ENCODE results near the gene SEC23B.

Gene SEC23B

DNA sequence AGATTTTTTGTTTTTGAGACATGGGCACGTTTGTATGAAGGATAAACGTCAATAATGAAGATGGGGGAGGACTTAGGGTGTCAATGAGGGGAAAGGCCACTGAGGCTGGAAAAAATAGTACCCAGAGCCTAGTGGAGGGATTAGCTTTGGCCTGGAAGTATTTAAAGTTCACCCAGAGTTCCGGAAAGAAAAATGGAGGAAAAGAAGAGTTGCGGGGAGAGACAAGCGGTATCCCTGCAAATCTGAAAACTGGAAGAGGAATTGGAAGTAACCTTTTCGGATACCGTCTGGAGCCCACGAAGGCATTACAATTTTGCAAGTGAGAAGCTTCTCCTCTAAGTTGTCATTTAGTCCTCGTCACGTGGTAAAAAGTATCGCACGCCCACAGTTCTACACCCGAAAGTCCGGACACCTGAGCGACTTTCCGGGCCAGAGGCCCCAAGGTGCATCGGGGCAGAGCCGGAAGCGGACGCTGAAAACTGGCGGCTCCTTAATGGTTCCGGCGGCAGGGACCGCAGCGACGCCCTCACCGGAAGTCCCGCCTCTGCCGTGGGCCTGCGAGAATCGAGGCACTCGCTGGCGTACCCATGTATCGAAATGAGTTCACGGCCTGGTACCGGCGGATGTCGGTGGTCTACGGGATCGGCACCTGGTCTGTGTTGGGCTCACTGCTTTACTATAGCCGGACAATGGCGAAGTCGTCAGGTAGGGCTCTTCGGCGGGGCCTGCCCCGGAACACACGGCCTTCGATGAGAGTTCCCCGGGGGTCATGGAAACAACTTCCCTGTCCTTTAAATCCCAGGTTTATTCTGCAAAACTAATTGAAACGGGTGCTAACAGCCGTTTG lies 59.4 kb downstream of the SEC23B start, which contains the start of gene SMIM26:
TSS of gene SMIM26 (plus strand) at position 541 of the 847 bp plus-strand sequence. CDS start at position 588, 47 bp downstream.
- peaks cover 0 to 16% (median 14%) of the 10 kb centered on the region in 11 experiments; a peak in 17 of 22 replicates for H3K9me3 ChIP-seq (replicated peaks in 1 of 11)
- H3K9ac ChIP-seq = peak within 1 kb of the TSS; percentile 84 to 96 (median 89)
- H3K27me3 ChIP-seq = no peaks in the 10 kb centered on the region
- H3K4me3 ChIP-seq = peak within 1 kb of the TSS; percentile 75 to 86 (median 82)
- no peak for TF ChIP-seq Cebpa-rat (IDR thresholded peaks at IDR 0.05)
- peak within 1 kb of the TSS; percentile 76 to 94 (median 87) for H3K4me2 ChIP-seq
- H4K20me1 ChIP-seq = no peaks in the 10 kb centered on the region
- peaks cover 5 to 27% (median 16%) of the 10 kb centered on the region in 10 experiments for H3K4me1 ChIP-seq
- peak within 1 kb of the TSS; percentile 80 to 93 (median 88) for H3K27ac ChIP-seq
- peaks cover 30 to 49% (median 43%) of the 10 kb centered on the region in 11 experiments for H3K36me3 ChIP-seq

DNA sequence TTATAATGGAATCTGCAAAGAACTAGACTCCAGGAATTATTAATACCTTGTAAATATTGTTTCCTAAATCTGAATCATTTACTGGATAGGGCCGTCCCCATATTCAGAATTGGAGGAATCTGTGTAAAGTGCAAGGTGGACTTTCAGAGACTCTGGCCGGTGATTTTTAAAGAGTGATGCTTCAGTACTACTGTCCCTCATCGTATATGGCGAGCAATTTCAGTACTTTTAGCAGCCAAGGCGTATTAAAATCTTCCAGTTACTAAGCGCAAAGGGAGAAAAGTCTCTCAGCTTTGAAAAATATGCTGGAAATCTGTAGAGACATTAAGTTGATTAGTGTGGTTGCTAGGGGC lies 60.0 kb downstream of the SEC23B start:
- H4K20me1 ChIP-seq = no peaks in the 10 kb centered on the region
- peak overlapping the region; percentile 84 to 96 (median 89) for H3K9ac ChIP-seq
- TF ChIP-seq Cebpa-rat (IDR thresholded peaks at IDR 0.05) = no peak
- H3K4me3 ChIP-seq = peak overlapping the region; percentile 75 to 86 (median 82)
- peaks cover 0 to 16% (median 14%) of the 10 kb centered on the region in 11 experiments; a peak in 17 of 22 replicates for H3K9me3 ChIP-seq (replicated peaks in 1 of 11)
- H3K4me2 ChIP-seq = peak overlapping the region; percentile 76 to 93 (median 87)
- H3K36me3 ChIP-seq = peaks cover 24 to 43% (median 37%) of the 10 kb centered on the region in 11 experiments
- no peaks in the 10 kb centered on the region for H3K27me3 ChIP-seq
- H3K27ac ChIP-seq = peak overlapping the region; percentile 80 to 93 (median 88)
- peaks cover 5 to 27% (median 16%) of the 10 kb centered on the region in 10 experiments for H3K4me1 ChIP-seq

DNA sequence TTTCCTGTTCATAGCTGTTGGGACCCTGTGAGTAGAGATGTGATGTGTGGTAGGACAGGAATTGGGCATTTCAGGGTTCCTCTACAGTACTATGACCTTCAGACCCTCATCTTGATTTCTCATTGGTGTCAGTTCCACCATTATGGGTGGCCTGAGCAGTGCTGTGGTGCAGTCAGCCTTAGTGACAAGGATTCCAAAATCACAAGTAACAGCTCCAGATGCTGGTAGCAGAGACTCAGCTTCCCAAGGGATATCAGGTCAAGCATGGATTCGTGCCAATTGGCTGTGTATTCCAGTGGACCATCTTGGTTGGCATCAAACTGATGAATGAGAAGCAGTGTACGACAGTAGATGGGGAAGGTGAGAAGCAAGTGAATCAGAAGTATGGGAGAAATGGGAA lies 63.3 kb downstream of the SEC23B start:
- Histone ChIP-seq H3K27ac (no peak overlapping the region), H3K9ac (no peak overlapping the region), H3K36me3 (peaks cover 20 to 39% (median 33%) of the 10 kb centered on the region in 11 experiments), H3K4me2 (peak overlapping the region in 3 of 11 experiments; percentile 29 to 78 (median 49); a peak in 5 of 22 replicates), H3K27me3 (no peaks in the 10 kb centered on the region), H3K4me1 (peaks cover 5 to 27% (median 16%) of the 10 kb centered on the region in 10 experiments), H3K4me3 (no peak overlapping the region), H3K9me3 (replicated peaks in 1 of 11) (peaks cover 0 to 16% (median 14%) of the 10 kb centered on the region in 11 experiments; a peak in 17 of 22 replicates), H4K20me1 (no peaks in the 10 kb centered on the region)
- no peak for TF ChIP-seq Cebpa-rat (IDR thresholded peaks at IDR 0.05)

DNA sequence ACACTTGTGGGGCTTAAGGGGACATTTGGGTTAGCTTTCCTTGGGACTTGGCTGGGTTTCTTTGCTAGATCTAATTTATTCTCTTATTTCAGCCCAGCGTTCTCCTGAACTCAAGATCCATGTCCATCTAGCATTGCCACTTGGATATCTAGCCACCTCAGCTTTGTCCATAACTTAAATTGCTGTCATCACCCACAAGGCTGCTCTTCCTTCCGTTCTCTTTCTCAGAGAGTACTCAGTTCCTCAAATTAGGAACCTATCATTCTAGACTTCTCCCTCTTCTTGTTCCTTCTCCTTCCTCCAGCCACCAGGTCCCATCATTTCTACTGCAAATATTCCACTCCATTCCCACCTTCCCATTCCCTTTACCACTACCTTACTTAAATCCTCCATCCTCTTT lies 63.8 kb downstream of the SEC23B start:
- no peaks in the 10 kb centered on the region for H4K20me1 ChIP-seq
- H3K4me1 ChIP-seq = peaks cover 3 to 22% (median 13%) of the 10 kb centered on the region in 10 experiments
- H3K27ac ChIP-seq = no peak overlapping the region
- TF ChIP-seq Cebpa-rat (IDR thresholded peaks at IDR 0.05) = no peak
- H3K36me3 ChIP-seq = peaks cover 20 to 39% (median 33%) of the 10 kb centered on the region in 11 experiments
- H3K4me3 ChIP-seq = no peak overlapping the region
- no peaks in the 10 kb centered on the region for H3K27me3 ChIP-seq
- no peak overlapping the region for H3K9ac ChIP-seq
- peak overlapping the region in 3 of 11 experiments; percentile 29 to 78 (median 49); a peak in 5 of 22 replicates for H3K4me2 ChIP-seq
- peaks cover 0 to 16% (median 14%) of the 10 kb centered on the region in 11 experiments; a peak in 17 of 22 replicates for H3K9me3 ChIP-seq (replicated peaks in 1 of 11)

DNA sequence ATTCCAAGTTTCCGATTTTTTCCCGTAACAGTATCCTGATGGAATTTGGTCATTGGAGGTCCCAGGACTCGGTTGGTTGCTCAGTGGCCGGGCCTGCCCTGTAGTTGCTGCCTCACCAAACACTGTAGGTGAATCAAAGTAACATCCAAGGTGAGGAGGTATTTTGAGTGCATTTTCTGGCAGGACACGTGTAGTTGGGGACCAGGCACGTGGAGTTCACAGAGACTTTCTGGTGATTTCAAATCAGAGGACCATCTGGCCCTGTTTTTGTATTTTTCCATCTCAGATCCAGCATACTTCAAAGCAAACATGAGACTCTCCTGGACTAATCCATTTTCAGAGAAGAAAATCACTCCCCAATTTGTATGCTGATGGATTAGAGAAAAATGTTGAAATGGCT lies 70.2 kb downstream of the SEC23B start:
- TF ChIP-seq Cebpa-rat (IDR thresholded peaks at IDR 0.05) = no peak
- H4K20me1 ChIP-seq = no peaks in the 10 kb centered on the region
- no peaks in the 10 kb centered on the region for H3K9me3 ChIP-seq (replicated peaks in 1 of 11)
- no peaks in the 10 kb centered on the region for H3K4me1 ChIP-seq
- no peak overlapping the region for H3K9ac ChIP-seq
- no peak overlapping the region for H3K4me3 ChIP-seq
- H3K4me2 ChIP-seq = no peak overlapping the region
- H3K27me3 ChIP-seq = no peaks in the 10 kb centered on the region
- H3K27ac ChIP-seq = no peak overlapping the region
- H3K36me3 ChIP-seq = no peaks in the 10 kb centered on the region

DNA sequence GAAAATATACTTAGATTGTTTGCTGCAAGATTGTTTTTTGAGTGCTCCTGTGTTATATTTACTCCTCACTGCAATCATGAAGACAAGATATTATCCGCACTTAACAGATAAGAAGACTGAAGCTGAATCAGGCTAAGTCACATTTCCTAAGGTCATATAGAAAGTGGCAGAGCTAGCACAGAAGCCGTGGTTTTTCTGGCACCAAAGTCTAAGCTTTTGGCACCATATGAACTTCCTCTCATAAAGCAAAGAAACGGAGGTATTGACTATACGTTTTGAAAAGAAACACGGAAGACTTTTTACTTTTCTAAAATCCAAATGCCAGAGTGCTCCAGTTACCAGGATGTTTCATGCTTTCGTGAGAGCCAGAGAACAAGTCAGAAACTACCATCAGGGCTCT lies 70.8 kb downstream of the SEC23B start:
- H3K4me2 ChIP-seq = peak overlapping the region in 1 of 11 experiments; percentile 15; a peak in 1 of 22 replicates
- no peaks in the 10 kb centered on the region for H3K4me1 ChIP-seq
- H3K9ac ChIP-seq = no peak overlapping the region
- no peaks in the 10 kb centered on the region for H3K27me3 ChIP-seq
- H3K9me3 ChIP-seq (replicated peaks in 1 of 11) = no peaks in the 10 kb centered on the region
- H3K36me3 ChIP-seq = no peaks in the 10 kb centered on the region
- TF ChIP-seq Cebpa-rat (IDR thresholded peaks at IDR 0.05) = no peak
- no peaks in the 10 kb centered on the region for H4K20me1 ChIP-seq
- H3K27ac ChIP-seq = no peak overlapping the region
- H3K4me3 ChIP-seq = no peak overlapping the region

DNA sequence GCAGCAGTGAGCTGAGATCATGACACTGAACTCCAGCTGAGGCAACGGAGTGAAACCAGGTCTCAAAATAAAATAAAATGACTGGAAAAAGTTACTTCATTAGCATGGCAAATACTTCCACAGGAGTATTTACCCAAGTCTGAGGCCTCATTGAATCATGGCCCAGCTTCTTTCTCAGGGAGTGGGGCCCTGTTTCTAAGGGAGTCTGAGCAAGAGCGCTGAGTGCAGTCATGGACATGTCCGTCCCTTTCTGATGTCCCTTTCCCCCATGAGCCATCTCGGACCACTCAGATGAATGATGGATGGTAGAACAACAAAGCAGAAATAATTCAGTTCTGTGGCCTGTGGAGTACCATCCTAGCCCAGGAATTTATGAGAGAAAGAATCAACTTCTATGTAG lies 72.3 kb downstream of the SEC23B start:
- Histone ChIP-seq H4K20me1 (no peaks in the 10 kb centered on the region), H3K4me3 (no peak overlapping the region), H3K36me3 (no peaks in the 10 kb centered on the region), H3K4me2 (no peak overlapping the region), H3K4me1 (no peaks in the 10 kb centered on the region), H3K27me3 (no peaks in the 10 kb centered on the region), H3K27ac (no peak overlapping the region), H3K9me3 (replicated peaks in 1 of 11) (no peaks in the 10 kb centered on the region), H3K9ac (no peak overlapping the region)
- no peak for TF ChIP-seq Cebpa-rat (IDR thresholded peaks at IDR 0.05)

DNA sequence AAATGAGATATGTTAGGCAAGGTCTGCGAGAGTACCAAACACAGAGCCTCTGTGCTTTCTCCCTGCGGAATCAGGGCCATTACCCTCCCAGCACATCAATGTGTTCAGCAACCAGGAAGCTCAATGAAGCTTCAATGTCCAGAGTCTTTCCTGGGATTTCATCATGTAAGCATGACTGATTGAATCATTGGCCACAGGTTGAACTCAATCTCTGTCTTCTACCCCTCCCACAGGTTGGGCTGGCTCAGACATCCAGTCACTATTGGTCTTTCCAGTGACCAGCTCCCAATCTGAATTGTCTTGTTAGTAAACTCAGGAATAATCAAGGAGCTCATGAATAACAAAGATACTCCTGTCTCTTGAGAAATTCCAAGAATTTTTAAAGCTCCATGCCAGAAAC lies 77.4 kb downstream of the SEC23B start:
- H3K4me3 ChIP-seq = no peak overlapping the region
- H3K4me1 ChIP-seq = peaks cover 0 to 5% (median 0%) of the 10 kb centered on the region in 10 experiments; a peak in 3 of 20 replicates
- no peak for TF ChIP-seq Cebpa-rat (IDR thresholded peaks at IDR 0.05)
- no peak overlapping the region for H3K4me2 ChIP-seq
- H3K9ac ChIP-seq = no peak overlapping the region
- no peaks in the 10 kb centered on the region for H3K27me3 ChIP-seq
- H3K9me3 ChIP-seq (replicated peaks in 1 of 11) = peaks cover 0 to 8% (median 4%) of the 10 kb centered on the region in 11 experiments; a peak in 6 of 22 replicates
- H3K36me3 ChIP-seq = no peaks in the 10 kb centered on the region
- H3K27ac ChIP-seq = no peak overlapping the region
- H4K20me1 ChIP-seq = no peaks in the 10 kb centered on the region

Measured in BLaER1 treated with 17β-estradiol and CSF1 and Interleukin-3, amounts not matched to agents 10 nM and 100 nM (cell line).